ENCODE measurements around the gene HSD17B12. TPM values are rescaled to one million over a fixed set of nuclear protein-coding genes. Genes with fewer than 3 reads are reported as not detected.
"Not testable (repeated sequence)": the region's sequence is repeated elsewhere in the genome, so short reads cannot be mapped to it uniquely, and the experiment has no call there.

Gene HSD17B12
- total RNA-seq, 1 donor from 2014 or later: 48.2 TPM

DNA sequence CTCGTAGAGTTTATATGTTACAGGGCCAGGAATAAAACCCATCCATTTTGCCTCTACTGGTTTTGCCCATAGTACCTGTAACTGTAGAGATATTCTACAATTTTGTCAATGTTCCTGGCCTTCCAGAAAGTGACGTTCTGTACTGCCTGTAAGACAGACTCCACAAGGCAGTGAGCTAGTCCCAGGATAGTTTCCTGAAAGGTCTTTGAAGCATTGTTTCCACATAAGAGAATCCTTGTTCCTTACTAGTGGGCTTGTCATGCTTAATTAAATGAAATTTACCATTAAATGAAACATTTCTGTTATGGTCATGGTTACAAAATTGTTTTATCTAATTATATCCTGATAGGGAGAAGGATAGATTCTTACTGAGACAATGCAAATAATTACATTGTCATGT, 80.4 kb downstream of the HSD17B12 start:
- H3K27ac ChIP-seq: no peak overlapping the region
- H3K4me1 ChIP-seq: no peaks in the 10 kb centered on the region
- intact Hi-C loops (cut with DNase I): no loop called here
- peaks cover 10 to 12% of the 10 kb centered on the region in 2 donors for H3K9me3 ChIP-seq
- no peaks in the 10 kb centered on the region for H3K27me3 ChIP-seq
- TF ChIP-seq, protein P1, sequence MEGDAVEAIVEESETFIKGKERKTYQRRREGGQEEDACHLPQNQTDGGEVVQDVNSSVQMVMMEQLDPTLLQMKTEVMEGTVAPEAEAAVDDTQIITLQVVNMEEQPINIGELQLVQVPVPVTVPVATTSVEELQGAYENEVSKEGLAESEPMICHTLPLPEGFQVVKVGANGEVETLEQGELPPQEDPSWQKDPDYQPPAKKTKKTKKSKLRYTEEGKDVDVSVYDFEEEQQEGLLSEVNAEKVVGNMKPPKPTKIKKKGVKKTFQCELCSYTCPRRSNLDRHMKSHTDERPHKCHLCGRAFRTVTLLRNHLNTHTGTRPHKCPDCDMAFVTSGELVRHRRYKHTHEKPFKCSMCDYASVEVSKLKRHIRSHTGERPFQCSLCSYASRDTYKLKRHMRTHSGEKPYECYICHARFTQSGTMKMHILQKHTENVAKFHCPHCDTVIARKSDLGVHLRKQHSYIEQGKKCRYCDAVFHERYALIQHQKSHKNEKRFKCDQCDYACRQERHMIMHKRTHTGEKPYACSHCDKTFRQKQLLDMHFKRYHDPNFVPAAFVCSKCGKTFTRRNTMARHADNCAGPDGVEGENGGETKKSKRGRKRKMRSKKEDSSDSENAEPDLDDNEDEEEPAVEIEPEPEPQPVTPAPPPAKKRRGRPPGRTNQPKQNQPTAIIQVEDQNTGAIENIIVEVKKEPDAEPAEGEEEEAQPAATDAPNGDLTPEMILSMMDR (IDR thresholded peaks at IDR 0.05): no peak
- peaks cover 4 to 7% of the 10 kb centered on the region in 2 donors for H3K36me3 ChIP-seq
- no peak overlapping the region for H3K4me3 ChIP-seq
- no peak for DNase-seq (ENCODE audit: low spot score in 2 of 2)

DNA sequence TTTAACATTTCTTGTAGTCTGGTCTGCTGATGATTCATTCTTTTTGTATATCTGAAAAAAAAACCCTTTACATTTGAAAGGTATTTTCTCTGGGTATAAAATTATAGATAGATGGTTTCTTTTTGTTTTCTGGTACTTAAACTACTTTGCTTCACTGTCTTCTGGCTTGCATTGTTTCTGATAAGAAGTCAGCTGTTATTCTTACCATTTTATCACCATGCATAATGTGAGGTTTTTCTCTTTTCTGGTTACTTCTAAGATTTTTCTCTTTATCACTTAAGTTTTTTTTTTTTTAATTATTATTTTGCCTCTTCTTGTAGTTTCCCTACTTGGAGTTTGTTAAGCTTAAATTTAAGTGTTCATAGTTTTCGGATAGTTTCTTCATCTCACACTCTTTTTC, 84.7 kb downstream of the HSD17B12 start:
- intact Hi-C loops (cut with DNase I): no loop called here
- DNase-seq (ENCODE audit: low spot score in 2 of 2): no peak

DNA sequence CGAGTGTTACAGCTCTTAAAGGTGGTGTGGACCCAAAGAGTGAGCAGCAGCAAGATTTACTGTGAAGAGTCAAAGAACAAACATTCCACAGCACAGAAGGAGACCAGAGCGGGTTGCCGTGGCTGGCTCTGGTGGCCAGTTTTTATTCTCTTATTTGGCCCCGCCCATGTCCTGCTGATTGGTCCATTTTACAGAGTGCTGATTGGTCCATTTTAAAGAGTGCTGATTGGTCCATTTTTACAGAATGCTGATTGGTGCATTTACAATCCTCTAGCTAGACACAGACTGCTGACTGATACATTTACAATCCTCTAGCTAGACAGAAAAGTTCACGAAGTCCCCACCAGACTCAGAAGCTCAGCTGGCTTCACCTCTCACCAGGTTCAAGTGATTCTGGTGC, 88.1 kb downstream of the HSD17B12 start:
- DNase-seq (ENCODE audit: low spot score in 2 of 2); H3K4me1 ChIP-seq; intact Hi-C loops (cut with DNase I); H3K27me3 ChIP-seq; H3K36me3 ChIP-seq; H3K27ac ChIP-seq; H3K4me3 ChIP-seq: not testable (repeated sequence)
- peaks cover 10 to 12% of the 10 kb centered on the region in 2 donors for H3K9me3 ChIP-seq

More for the DNA sequence above, 84.7 kb downstream of the HSD17B12 start:
- Histone ChIP-seq H3K27me3 (no peaks in the 10 kb centered on the region), H3K36me3 (peaks cover 0 to 2% of the 10 kb centered on the region in 2 donors), H3K4me1 (no peaks in the 10 kb centered on the region), H3K4me3 (no peak overlapping the region), H3K9me3 (peaks cover 10 to 12% of the 10 kb centered on the region in 2 donors), H3K27ac (no peak overlapping the region)
- TF ChIP-seq, protein P1 (IDR thresholded peaks at IDR 0.05): no peak

DNA sequence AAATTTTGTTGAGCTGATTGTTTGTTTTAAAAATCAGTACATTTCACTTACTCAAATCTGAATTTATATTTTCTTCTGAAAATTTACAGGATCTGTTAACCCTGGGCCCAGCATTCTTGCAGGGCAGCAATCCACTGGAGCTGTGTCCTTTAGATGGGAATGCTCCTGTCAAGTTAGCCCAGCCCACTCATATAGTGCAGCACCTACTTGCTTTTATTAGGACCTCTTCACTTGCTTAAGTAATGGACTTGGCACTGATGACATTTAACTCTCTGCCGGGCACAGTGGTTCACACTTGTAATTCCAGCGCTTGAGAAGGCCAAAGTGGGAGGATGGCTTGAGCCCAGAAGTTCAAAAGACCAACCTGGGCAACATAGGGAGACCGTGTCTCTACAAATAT, 89.6 kb downstream of the HSD17B12 start:
- Histone ChIP-seq H3K27ac (no peak overlapping the region), H3K9me3 (peaks cover 5% of the 10 kb centered on the region in 2 donors), H3K36me3 (peaks cover 0 to 5% of the 10 kb centered on the region in 2 donors), H3K4me3 (no peak overlapping the region), H3K27me3 (no peaks in the 10 kb centered on the region), H3K4me1 (peaks cover 0 to 3% of the 10 kb centered on the region in 2 donors)
- intact Hi-C loops (cut with DNase I): no loop called here
- TF ChIP-seq, protein P1 (IDR thresholded peaks at IDR 0.05): no peak
- DNase-seq (ENCODE audit: low spot score in 2 of 2): no peak

DNA sequence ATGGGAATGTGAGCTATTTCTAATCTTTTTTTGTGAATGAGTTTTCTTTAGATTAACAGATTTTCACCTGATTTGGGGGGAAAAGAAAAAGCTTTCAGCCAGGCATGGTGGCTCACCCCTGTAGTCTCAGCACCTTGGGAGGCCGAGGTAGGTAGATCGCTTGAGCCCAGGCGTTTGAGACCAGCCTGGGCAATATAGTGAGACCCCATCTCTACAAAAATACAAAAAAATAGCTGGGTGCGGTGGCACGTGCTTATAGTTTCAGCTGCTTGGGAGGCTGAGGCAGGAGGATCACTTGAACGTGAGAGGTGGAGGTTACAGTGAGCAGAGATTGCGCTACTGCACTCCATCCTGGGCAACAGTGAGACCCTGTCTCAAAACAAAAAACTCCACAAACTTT, 92.2 kb downstream of the HSD17B12 start:
- no peaks in the 10 kb centered on the region for H3K9me3 ChIP-seq
- intact Hi-C loops (cut with DNase I): no loop called here
- peaks cover 0 to 5% of the 10 kb centered on the region in 2 donors for H3K36me3 ChIP-seq
- H3K4me1 ChIP-seq: peaks cover 0 to 3% of the 10 kb centered on the region in 2 donors
- H3K4me3 ChIP-seq: no peak overlapping the region
- H3K27me3 ChIP-seq: no peaks in the 10 kb centered on the region
- TF ChIP-seq, protein P1 (IDR thresholded peaks at IDR 0.05): no peak
- no peak for DNase-seq (ENCODE audit: low spot score in 2 of 2)
- H3K27ac ChIP-seq: no peak overlapping the region

DNA sequence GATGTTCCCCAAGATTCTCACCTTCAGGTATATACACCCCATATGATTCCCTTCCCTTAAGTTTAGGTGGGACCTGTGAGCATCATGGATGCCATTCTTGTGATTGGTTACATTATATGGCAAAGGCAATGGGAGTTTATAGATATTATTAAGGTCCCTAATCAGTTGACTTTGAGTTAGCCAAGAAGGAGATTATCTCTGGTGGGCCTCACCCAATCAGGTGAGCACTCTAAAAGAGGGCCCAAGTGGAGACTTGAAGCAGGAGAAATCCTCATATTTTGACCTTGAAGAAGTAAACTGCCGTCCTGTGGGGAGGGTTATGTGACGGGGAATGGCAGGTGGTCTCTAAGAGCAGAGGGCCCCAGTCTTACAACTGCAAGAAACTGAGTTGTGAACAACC, 94.2 kb downstream of the HSD17B12 start:
- Histone ChIP-seq H3K4me1 (peaks cover 0 to 3% of the 10 kb centered on the region in 2 donors), H3K27ac (no peak overlapping the region), H3K36me3 (peaks cover 0 to 3% of the 10 kb centered on the region in 2 donors), H3K27me3 (no peaks in the 10 kb centered on the region), H3K9me3 (no peaks in the 10 kb centered on the region), H3K4me3 (no peak overlapping the region)
- TF ChIP-seq, protein P1 (IDR thresholded peaks at IDR 0.05): no peak
- intact Hi-C loops (cut with DNase I): no loop called here
- no peak for DNase-seq (ENCODE audit: low spot score in 2 of 2)

Measured in ascending aorta (tissue), 2 donors.